ENCODE results near the gene PDPK1.
"Not testable (repeated sequence)": the region's sequence is repeated elsewhere in the genome, so short reads cannot be mapped to it uniquely, and the experiment has no call there.

Gene PDPK1

DNA sequence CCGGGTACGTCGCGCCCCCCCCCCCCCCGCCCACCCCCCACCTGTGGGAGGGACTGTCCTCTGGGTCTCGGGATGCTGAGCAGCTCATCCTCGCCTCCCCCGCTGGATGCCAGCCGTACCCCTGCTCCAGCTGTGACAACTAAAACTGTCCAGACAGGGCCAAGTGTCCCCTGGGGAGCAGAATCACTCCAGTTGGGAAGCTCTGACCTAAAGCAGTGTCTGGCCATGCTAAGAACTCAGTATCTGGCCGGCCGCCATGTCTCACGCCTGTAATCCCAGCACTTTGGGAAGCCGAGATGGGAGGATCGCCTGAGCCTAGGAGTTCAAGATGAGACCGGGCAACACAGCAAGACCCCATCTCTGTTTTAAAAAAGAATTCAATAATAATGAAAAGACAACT lies 83.0 kb downstream of the PDPK1 start:
- not testable (repeated sequence) for DNase-seq

DNA sequence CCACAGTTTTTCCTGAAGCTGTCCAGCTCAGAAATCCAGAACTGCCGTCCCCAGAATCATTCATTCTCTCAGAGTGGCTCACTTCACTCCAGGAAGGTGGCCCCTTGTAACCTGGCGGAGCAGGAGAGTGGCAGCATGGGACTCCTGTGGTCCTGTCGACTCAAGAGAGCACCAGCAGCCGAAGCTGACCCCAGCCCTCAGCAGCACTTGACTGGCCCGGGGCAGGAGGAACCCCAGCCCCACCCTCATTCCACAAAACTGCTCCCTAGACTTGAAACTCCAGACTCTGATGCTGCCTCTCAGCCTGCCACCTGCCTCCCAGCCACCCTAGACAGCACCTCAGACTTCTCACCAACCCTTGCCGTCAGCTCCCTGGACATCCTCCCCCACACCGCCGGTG lies 83.6 kb downstream of the PDPK1 start:
- DNase-seq, result not testable (repeated sequence)

DNA sequence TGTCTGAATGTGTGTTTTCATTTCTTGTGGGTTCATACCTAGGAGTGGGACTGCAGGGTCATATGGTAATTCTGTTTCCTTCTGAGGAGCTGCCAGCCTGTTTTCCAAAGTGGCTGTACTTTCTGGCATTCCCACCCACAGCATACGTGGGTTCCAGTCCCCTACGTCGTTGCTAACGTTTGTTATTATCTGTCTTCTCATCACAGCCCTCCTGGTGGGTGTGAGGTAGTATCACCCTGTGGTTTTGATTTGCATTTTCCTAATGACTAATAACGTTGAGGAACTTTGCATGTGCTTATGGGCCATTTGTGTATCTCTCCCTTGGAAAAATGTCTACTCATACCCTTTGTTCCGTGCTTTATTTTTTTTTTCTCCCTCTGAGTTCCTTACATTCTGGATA lies 89.3 kb downstream of the PDPK1 start:
- not testable (repeated sequence) for DNase-seq

DNA sequence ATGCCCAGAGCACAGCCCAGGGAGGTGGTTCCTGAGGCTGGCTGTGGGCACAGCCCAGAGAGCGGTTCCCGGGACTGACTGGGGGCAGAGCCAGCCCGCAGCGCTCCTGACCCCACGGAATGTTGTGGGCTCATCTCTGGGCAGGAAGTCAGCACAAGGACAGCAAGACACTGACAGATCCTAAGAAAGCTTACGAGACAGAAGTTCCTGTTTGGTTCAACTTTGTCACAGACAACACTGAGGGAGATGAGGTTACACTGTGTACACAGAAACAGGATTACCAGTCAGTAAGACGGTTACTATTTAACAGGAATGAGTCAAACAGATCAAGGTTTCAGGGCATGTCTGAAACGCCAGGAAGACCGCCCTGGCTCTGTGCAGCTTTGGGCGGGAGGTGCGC lies 93.4 kb downstream of the PDPK1 start:
- DNase-seq, result not testable (repeated sequence)

DNA sequence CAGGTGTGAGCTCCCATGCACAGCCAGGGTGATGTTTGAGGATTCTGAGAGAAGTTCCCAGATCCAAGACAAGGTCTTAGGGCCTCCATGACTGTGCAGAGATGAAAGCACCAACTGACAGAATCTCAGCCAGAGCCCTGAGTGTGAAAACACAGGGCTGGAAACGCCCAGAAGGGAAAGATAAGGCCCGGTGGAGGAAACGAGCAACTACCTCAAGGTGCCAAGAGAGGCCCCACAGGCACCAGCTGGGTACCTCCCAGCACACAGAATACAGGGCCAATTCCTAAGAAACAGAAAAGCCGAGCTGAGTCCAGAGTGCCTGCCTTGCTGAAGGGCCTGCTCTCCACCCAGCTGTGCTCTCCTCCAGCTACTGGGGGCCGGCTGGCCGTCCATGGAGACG lies 94.5 kb downstream of the PDPK1 start:
- not testable (repeated sequence) for DNase-seq

DNA sequence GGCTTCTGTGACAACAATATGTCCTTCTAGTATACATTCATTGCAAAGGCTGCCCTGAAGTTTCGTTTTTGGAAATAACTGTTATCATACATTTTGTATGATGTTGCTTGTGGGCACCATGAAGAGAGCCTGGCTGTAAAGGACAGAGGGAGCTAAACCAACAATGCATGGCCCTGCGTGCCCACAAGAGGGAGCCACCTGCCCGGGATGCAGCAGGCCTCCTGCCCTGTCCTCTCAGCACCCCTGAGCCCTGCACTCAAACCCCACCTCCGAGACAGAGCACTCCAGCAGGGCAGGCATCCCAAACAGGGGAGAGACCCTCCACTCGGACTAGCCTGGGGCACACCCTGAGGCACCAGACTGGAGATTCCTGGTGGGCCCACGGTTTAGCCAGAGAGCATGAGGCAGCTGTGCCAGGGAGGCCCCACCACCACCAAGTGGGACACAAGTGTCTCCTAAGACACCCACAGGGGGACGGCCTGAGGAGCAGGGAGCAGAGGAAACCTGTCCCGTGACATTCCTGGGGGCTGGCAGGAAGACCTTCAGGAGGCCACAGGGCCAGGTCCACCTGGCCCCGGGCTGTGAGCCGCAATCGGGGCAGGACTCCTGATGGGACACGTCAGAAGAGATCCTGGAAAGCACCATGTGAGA lies 101.4 kb downstream of the PDPK1 start:
- DNase-seq, result not testable (repeated sequence)

DNA sequence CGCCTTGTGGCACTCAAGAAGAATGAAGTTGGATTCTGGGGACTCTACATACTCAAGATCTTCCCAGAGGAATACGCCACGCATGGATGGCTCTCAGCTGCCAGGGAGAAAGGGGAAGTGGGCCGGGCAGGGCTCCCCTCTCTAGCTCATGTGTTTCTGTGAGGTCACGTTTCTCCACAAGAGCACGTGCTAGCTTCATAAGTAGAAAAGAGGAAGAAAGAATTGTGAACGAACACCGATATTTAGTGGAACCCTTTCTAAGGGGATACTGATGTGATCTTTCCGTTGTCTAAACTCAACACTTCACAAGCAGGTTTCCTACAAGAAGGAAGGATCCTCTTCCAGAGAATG lies 101.9 kb downstream of the PDPK1 start:
- DNase-seq, result not testable (repeated sequence)

DNA sequence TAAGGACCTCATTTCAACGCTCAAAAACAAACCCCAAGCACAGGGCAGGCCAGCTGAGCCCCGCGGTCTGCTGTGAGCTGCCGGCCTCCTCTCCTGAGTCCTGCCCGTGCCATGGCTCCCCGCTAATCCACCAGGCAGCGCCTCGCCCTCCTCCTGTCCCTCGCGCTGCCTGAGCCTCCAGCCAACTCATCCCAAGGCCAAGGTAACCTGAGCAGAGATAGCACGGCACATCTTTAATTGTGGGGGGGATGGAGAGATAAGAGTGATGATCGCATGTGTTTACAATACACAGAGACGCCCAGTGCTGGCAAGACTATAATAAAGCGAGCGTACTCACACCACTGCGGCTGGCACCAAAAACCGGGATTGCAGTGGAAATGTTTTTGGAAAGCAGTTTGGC lies 104.7 kb downstream of the PDPK1 start:
- not testable (repeated sequence) for DNase-seq

DNA sequence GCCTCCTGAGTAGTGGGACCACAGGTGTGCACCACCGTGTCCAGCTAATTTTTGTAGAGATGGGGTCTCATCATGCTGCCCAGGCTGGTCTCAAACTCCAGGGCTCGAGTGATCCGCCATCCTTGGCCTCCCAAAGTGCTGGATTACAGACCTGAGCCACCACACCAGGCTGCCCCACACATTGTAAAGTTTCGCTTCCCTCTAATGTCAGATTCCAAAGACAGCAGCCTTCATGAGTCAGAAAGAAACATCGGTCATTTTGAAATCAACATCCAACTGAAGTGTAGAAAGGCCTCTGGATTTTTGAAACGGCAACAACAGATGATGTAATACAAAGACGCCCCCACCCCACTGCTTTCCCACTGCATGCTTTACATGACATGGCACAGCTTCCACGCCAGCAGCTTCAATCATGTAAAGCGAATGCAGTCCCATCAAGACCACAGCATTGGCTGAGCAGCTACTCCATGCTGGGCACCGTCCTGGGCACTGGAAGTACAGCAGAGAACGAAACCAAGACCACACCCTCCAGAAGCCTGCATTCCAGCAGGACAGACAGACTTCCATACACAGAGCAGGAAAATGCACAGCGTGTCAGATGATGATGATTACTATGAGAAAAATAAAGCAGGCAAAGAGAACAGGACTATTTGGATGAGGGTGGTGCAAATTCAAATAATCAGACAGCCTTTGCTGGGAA lies 107.1 kb downstream of the PDPK1 start:
- not testable (repeated sequence) for DNase-seq

DNA sequence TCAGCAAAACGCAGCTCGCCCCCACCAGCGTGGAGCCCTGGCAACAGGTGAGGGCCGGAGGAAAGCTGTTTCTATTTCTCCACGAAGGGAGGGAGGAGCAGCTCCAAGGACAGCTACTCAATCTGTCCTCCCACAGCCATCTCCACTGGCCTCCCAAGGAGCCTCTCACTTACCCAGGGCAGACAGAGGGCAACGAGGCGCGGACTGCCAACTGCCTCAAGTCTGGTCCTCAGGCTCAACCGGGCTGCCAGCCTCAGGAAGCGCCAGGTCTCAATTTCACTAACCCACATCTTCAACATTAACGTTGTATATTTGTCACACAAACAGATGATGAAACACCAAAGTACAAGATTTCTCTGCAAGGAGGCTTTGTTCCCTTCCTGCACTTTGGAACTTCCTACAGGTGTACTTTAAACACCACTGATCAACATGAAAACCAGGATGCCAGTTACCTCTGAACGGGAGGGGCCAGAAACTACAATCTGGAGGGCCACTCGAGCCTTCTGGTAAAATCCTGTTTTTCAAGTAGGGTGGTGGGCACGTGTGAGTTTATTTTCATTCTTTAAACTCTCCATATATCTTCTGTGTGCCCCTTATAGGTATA lies 113.5 kb downstream of the PDPK1 start:
- not testable (repeated sequence) for DNase-seq

Measured in hematopoietic multipotent progenitor cell treated with erythropoietin and hydrocortisone succinate and interleukin-3 and kit ligand, for 6 days (in vitro differentiated cells).